GM23338 (cell line): ENCODE data around the gene IGF1R. TPM values are rescaled to one million over a fixed set of nuclear protein-coding genes. Genes with fewer than 3 reads are reported as not detected.

Experiments used
- ATAC-seq: fragments of 200-7000 bp; cut with Tn5 transposase; 3 replicates; pipeline ENCODE4 v1.9.1; 2020
- DNase-seq: peaks from one replicate; pipeline ENCODE4 v3.0.0-alpha.2; 2015; ENCODE audit warnings: low spot score
- H2AFZ ChIP-seq: fragments of 200-600 bp; sonication (generic); 2 replicates; pipeline ENCODE4 v1.8.0; 2016; ENCODE audit warnings: antibody characterized with exemption, mild to moderate bottlenecking, moderate library complexity
- H3F3A ChIP-seq: fragments of 200-600 bp; sonication (generic); replicated peaks from 2 replicates; pipeline ENCODE4 v1.8.0; 2017; ENCODE audit warnings: antibody characterized with exemption, mixed run types, low read depth
- H3K27ac ChIP-seq: fragments of 200-600 bp; sonication (generic); 2 replicates; pipeline ENCODE4 v1.6.1; 2016; ENCODE audit warnings: low read depth
- H3K27me3 ChIP-seq: fragments of 200-600 bp; sonication (generic); 2 replicates; pipeline ENCODE4 v1.8.0; 2016; ENCODE audit warnings: mild to moderate bottlenecking, mixed run types, moderate library complexity; ENCODE audit not compliant: insufficient read depth
- H3K36me3 ChIP-seq: fragments of 200-600 bp; sonication (generic); 2 replicates; pipeline ENCODE4 v1.8.0; 2016; ENCODE audit warnings: mild to moderate bottlenecking; ENCODE audit not compliant: insufficient read depth
- H3K4me1 ChIP-seq: fragments of 200-600 bp; sonication (generic); 2 replicates; pipeline ENCODE4 v1.8.0; 2016; ENCODE audit warnings: mild to moderate bottlenecking, moderate library complexity; ENCODE audit not compliant: insufficient read depth
- H3K4me2 ChIP-seq: fragments of 200-600 bp; sonication (generic); 2 replicates; pipeline ENCODE4 v1.7.1; 2017; ENCODE audit warnings: mixed run types
- H3K4me3 ChIP-seq: fragments of 200-600 bp; sonication (generic); 2 replicates; pipeline ENCODE4 v1.6.1; 2016; ENCODE audit warnings: mixed run types
- H3K79me2 ChIP-seq: fragments of 200-600 bp; sonication (generic); replicated peaks from 2 replicates; pipeline ENCODE4 v1.8.0; 2017; ENCODE audit warnings: mild to moderate bottlenecking; ENCODE audit not compliant: insufficient read depth
- H3K9me2 ChIP-seq: fragments of 200-600 bp; sonication (generic); 2 replicates; pipeline ENCODE4 v1.8.0; 2017; ENCODE audit not compliant: insufficient read depth
- H4K20me1 ChIP-seq: fragments of 200-600 bp; sonication (generic); replicated peaks from 2 replicates; pipeline ENCODE4 v1.8.0; 2017; ENCODE audit warnings: mild to moderate bottlenecking; ENCODE audit not compliant: insufficient read depth
- H3K27ac Mint-ChIP-seq: 2 replicates; pipeline ENCODE4 v1.8.0; 2020; ENCODE audit warnings: inconsistent platforms, mild to moderate bottlenecking, moderate library complexity, mixed read lengths
- H3K27me3 Mint-ChIP-seq: 3 replicates; pipeline ENCODE4 v1.8.0; 2022; ENCODE audit warnings: low read depth, mild to moderate bottlenecking, moderate library complexity, mixed read lengths, inconsistent platforms; ENCODE audit not compliant: insufficient read depth, poor library complexity
- H3K36me3 Mint-ChIP-seq: 3 replicates; pipeline ENCODE4 v1.8.0; 2021; ENCODE audit warnings: low read depth, mild to moderate bottlenecking, inconsistent platforms, moderate library complexity, mixed read lengths
- H3K4me1 Mint-ChIP-seq: 3 replicates; pipeline ENCODE4 v1.8.0; 2020; ENCODE audit warnings: mild to moderate bottlenecking, inconsistent platforms, mixed read lengths
- H3K4me3 Mint-ChIP-seq: 3 replicates; pipeline ENCODE4 v1.8.0; 2021; ENCODE audit warnings: moderate library complexity, mild to moderate bottlenecking, inconsistent platforms, mixed read lengths
- H3K9me3 Mint-ChIP-seq: 3 replicates; pipeline ENCODE4 v1.8.0; 2020; ENCODE audit warnings: moderate library complexity, mild to moderate bottlenecking, inconsistent platforms, mixed read lengths
- CREB1 ChIP-seq: fragments of 250-450 bp; sonication (Bioruptor Pico); IDR thresholded peaks from 2 replicates; pipeline ENCODE4 v1.5.0; 2020; ENCODE audit warnings: low read depth, mild to moderate bottlenecking, moderate library complexity
- POLR2AphosphoS5 ChIP-seq: IDR thresholded peaks from 2 replicates; pipeline ENCODE4 v1.6.1; 2016; ENCODE audit warnings: antibody characterized with exemption, low read depth
- ZNF462 ChIP-seq: fragments of 250-450 bp; sonication (Bioruptor Pico); IDR thresholded peaks from 2 replicates; pipeline ENCODE4 v1.5.0; 2020; ENCODE audit warnings: mild to moderate bottlenecking, moderate library complexity
- polyA plus RNA-seq: library from polyadenylated mRNA; unstranded; fragments of >200 nt; fragmentation: Nextera tagmentation; extraction: Ambion mirVana; gene quantifications from 2 replicates; pipeline ENCODE4 v1.2.1, GENCODE V29; 2016
- total RNA-seq: library from RNA; depleted of rRNA; stranded (reverse); fragments of >200 nt; shearing (Covaris generic); gene quantifications from 2 replicates; pipeline ENCODE4 v1.2.3, GENCODE V29; 2014
- TF ChIP-seq, protein P1 (sequence below), 2 experiments: fragments of 200-600 bp in 1 of 2; sonication (generic) in 1 of 2; conservative IDR thresholded peaks; 2 replicates each; pipeline versions ENCODE4 v1.5.1 to v1.6.1; 2016 to 2017; ENCODE audit warnings: antibody characterized with exemption in 2 of 2, low read depth in 2 of 2, mild to moderate bottlenecking in 2 of 2, moderate library complexity in 1 of 2

The IGF1R gene
- total and polyA plus RNA-seq, 2 experiments from 2014 or later: 20.4 to 92.2 TPM

GRCh38 chr15:98794748-98795147, 146.4 kb downstream of the IGF1R start:
- H3K4me3 Mint-ChIP-seq: peak overlapping the region; percentile 6; the same call in 1 of the 3 replicates
- H4K20me1 ChIP-seq: peaks cover 63% of the 10 kb centered on the region

More at GRCh38 chr15:98794748-98795147, 146.4 kb downstream of the IGF1R start:
- Histone ChIP-seq H3K36me3 (no peaks in the 10 kb centered on the region), H3K27me3 (no peaks in the 10 kb centered on the region), H3K27ac (0 out of 2 replicates have a peak overlapping the region, but pooled peaks have one; percentile 46), H3K4me3 (no peak overlapping the region), H3F3A (peaks cover 12% of the 10 kb centered on the region; the same call in 1 of the 2 replicates), H3K4me1 (peaks cover 92% of the 10 kb centered on the region), H3K9me2 (no peaks in the 10 kb centered on the region), H3K4me2 (peak overlapping the region; percentile 55; the same call in 1 of the 2 replicates), H3K79me2 (peaks cover 100% of the 10 kb centered on the region), H2AFZ (no peak overlapping the region)
- H3K9me3 Mint-ChIP-seq: no peaks in the 10 kb centered on the region
- no peak overlapping the region for H3K27ac Mint-ChIP-seq
- H3K36me3 Mint-ChIP-seq: no peaks in the 10 kb centered on the region
- peaks cover 91% of the 10 kb centered on the region for H3K4me1 Mint-ChIP-seq
- ATAC-seq (peak; percentile 33), DNase-seq (peak; percentile 56)
- peaks cover 22% of the 10 kb centered on the region for H3K27me3 Mint-ChIP-seq
- no peak for TF ChIP-seq CREB1 (CRISPR knock-in tag)
- TF ChIP-seq, protein P1, sequence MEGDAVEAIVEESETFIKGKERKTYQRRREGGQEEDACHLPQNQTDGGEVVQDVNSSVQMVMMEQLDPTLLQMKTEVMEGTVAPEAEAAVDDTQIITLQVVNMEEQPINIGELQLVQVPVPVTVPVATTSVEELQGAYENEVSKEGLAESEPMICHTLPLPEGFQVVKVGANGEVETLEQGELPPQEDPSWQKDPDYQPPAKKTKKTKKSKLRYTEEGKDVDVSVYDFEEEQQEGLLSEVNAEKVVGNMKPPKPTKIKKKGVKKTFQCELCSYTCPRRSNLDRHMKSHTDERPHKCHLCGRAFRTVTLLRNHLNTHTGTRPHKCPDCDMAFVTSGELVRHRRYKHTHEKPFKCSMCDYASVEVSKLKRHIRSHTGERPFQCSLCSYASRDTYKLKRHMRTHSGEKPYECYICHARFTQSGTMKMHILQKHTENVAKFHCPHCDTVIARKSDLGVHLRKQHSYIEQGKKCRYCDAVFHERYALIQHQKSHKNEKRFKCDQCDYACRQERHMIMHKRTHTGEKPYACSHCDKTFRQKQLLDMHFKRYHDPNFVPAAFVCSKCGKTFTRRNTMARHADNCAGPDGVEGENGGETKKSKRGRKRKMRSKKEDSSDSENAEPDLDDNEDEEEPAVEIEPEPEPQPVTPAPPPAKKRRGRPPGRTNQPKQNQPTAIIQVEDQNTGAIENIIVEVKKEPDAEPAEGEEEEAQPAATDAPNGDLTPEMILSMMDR (conservative IDR thresholded peaks at IDR 0.05; ENCODE audit: low read depth in 2 of 2): no peak
- TF ChIP-seq POLR2AphosphoS5: no peak
- no peak for TF ChIP-seq ZNF462 (CRISPR knock-in tag)
